Anterior cingulate cortex (tissue), 58 donors: ENCODE measurements around the gene NPB.
A peak's percentile ranks its signal among the peaks of the same experiment; 100 is the strongest.

Experiments
- DNase-seq, 58 donors: peaks; one replicate each; lab custom pipeline; 2025; lab: John Stamatoyannopoulos, UW

Gene NPB

GRCh38 chr17:81922566-81923301 lies 20.7 kb downstream of the NPB start:
- no peak for DNase-seq

- DNase-seq = peak in 41 of 58 donors; percentile 8 to 69 (median 38)
Measured at GRCh38 chr17:81923302-81924260, 21.5 kb downstream of the NPB start.

- no peak for DNase-seq
Measured at GRCh38 chr17:81924557-81925532, 22.8 kb downstream of the NPB start.

GRCh38 chr17:81925860-81926450 lies 23.9 kb downstream of the NPB start:
- no peak for DNase-seq

- peak in 41 of 58 donors; percentile 13 to 65 (median 45) for DNase-seq
Measured at GRCh38 chr17:81926451-81927151, 24.6 kb downstream of the NPB start.

GRCh38 chr17:81927152-81927652 lies 25.2 kb downstream of the NPB start:
- DNase-seq = no peak

GRCh38 chr17:81927653-81928543 lies 25.9 kb downstream of the NPB start, which contains the start of gene MAFG:
TSS of gene MAFG (minus strand) at chr17:81927735. CDS start at chr17:81923185, 4,550 bp downstream.
- DNase-seq = peak; percentile 35 to 96 (median 86)

GRCh38 chr17:81928544-81929252 lies 26.7 kb downstream of the NPB start:
- no peak for DNase-seq

GRCh38 chr17:81929253-81930141 lies 27.5 kb downstream of the NPB start:
- DNase-seq = no peak

- DNase-seq = no peak
Measured at GRCh38 chr17:81930142-81931125, 28.4 kb downstream of the NPB start.

GRCh38 chr17:81931189-81931556 lies 29.1 kb downstream of the NPB start:
- DNase-seq = no peak

- DNase-seq = no peak
Measured at GRCh38 chr17:81931557-81932332, 29.7 kb downstream of the NPB start.

GRCh38 chr17:81932333-81932983 lies 30.4 kb downstream of the NPB start:
- DNase-seq = no peak
